GM12878 (cell line): ENCODE results near the gene POU2AF1. TPM values are rescaled to one million over a fixed set of nuclear protein-coding genes. Genes with fewer than 3 reads are reported as not detected.

ENCODE experiments used
- BCL3 ChIP-seq: IDR thresholded peaks from 2 replicates; pipeline ENCODE4 v1.6.1; 2011; ENCODE audit warnings: borderline replicate concordance, low read depth, mild to moderate bottlenecking, moderate library complexity, low read length; ENCODE audit not compliant: insufficient read depth, poor library complexity, severe bottlenecking
- CEBPZ ChIP-seq: fragments of 150-350 bp; IDR thresholded peaks from 2 replicates; pipeline ENCODE4 v1.6.1; 2016; ENCODE audit warnings: low read depth, low read length
- CHD4 ChIP-seq: fragments of 200-600 bp; sonication (generic); IDR thresholded peaks from 2 replicates; pipeline ENCODE4 v1.6.1; 2016; ENCODE audit warnings: mild to moderate bottlenecking
- FOXK2 ChIP-seq: fragments of 450-650 bp; IDR thresholded peaks from 2 replicates; pipeline ENCODE4 v1.6.1; 2017; ENCODE audit warnings: mild to moderate bottlenecking, moderate library complexity
- IRF4 ChIP-seq: IDR thresholded peaks from 2 replicates; pipeline ENCODE4 v1.6.1; 2011; ENCODE audit warnings: low read depth, low read length
- JUNB ChIP-seq: IDR thresholded peaks from 2 replicates; pipeline ENCODE4 v1.6.1; 2016; ENCODE audit warnings: antibody characterized with exemption, mild to moderate bottlenecking
- NR2F1 ChIP-seq: fragments of 450-650 bp; conservative IDR thresholded peaks from 2 replicates; pipeline ENCODE4 v1.6.1; 2017; ENCODE audit warnings: mild to moderate bottlenecking
- PAX5 ChIP-seq: IDR thresholded peaks from 2 replicates; pipeline ENCODE4 v1.6.1; 2011; ENCODE audit warnings: low read depth, low read length, borderline replicate concordance
- POLR2A ChIP-seq: IDR thresholded peaks from 2 replicates; pipeline ENCODE4 v1.6.1; 2011; ENCODE audit warnings: low read depth, mild to moderate bottlenecking, low read length
- RB1 ChIP-seq: fragments of 450-650 bp; formaldehyde crosslinking; IDR thresholded peaks from 2 replicates; pipeline ENCODE4 v1.6.1; 2017; ENCODE audit warnings: mild to moderate bottlenecking, borderline replicate concordance
- RELA ChIP-seq: fragments of 450-650 bp; IDR thresholded peaks from 2 replicates; pipeline ENCODE4 v1.8.0; 2014; ENCODE audit warnings: borderline replicate concordance; ENCODE audit not compliant: partially characterized antibody
- RELB ChIP-seq: fragments of 450-650 bp; IDR thresholded peaks from 2 replicates; pipeline ENCODE4 v1.6.1; 2017; ENCODE audit warnings: low read depth, mild to moderate bottlenecking, moderate library complexity
- SIX5 ChIP-seq: IDR thresholded peaks from 2 replicates; pipeline ENCODE4 v1.6.1; 2011; ENCODE audit warnings: mild to moderate bottlenecking, low read depth, low read length, moderate library complexity; ENCODE audit not compliant: severe bottlenecking
- SMAD1 ChIP-seq: fragments of 450-650 bp; IDR thresholded peaks from 2 replicates; pipeline ENCODE4 v1.6.1; 2018; ENCODE audit warnings: mild to moderate bottlenecking, low read depth; ENCODE audit not compliant: partially characterized antibody
- SP1 ChIP-seq: IDR thresholded peaks from one replicate; pipeline ENCODE4 v1.6.1; 2011; ENCODE audit warnings: low read depth, low read length
- SREBF1 ChIP-seq: IDR thresholded peaks from 2 replicates; pipeline ENCODE4 v1.6.1; 2012; ENCODE audit warnings: mild to moderate bottlenecking, low read length
- SUZ12 ChIP-seq: fragments of 200-600 bp; sonication (generic); IDR thresholded peaks from one replicate; pipeline ENCODE4 v1.6.1; 2018; ENCODE audit warnings: antibody characterized with exemption, mild to moderate bottlenecking; ENCODE audit not compliant: unreplicated experiment
- TAF1 ChIP-seq: IDR thresholded peaks from 2 replicates; pipeline ENCODE4 v1.6.1; 2011; ENCODE audit warnings: mild to moderate bottlenecking, low read depth, low read length, borderline replicate concordance
- TBL1XR1 ChIP-seq: IDR thresholded peaks from 2 replicates; pipeline ENCODE4 v1.6.1; 2012; ENCODE audit warnings: low read depth, low read length, improper control_type of control experiment
- TCF3 ChIP-seq: IDR thresholded peaks from 2 replicates; pipeline ENCODE4 v1.6.1; 2012; ENCODE audit warnings: low read depth, mild to moderate bottlenecking, low read length, borderline replicate concordance; ENCODE audit not compliant: insufficient read depth
- ZNF207 ChIP-seq: fragments of 450-650 bp; IDR thresholded peaks from 2 replicates; pipeline ENCODE4 v1.6.1; 2014; ENCODE audit warnings: antibody characterized with exemption, mild to moderate bottlenecking, borderline replicate concordance
- polyA plus RNA-seq, 11 experiments: library from polyadenylated mRNA; depleted of rRNA in 4 of 11; unstranded in 6 of 11; stranded (reverse) in 5 of 11; fragments of >200 nt; fragmentation: Nextera tagmentation in 4 of 11; fragmentation: Illumina TruSeq in 1 of 11; extraction: Ambion mirVana in 4 of 11; extraction: Trizol in 1 of 11; gene quantifications; 1 replicate in 1 of 11; 2 replicates in 10 of 11; pipeline versions ENCODE4 v1.2.1 to v1.2.3, GENCODE V29; 2011 to 2016; ENCODE audit warnings: inconsistent platforms in 2 of 11, missing spikeins in 2 of 11, low read depth in 1 of 11
- total RNA-seq, 4 experiments: library from RNA; depleted of rRNA in 3 of 4; stranded (reverse); fragments of >200 nt in 3 of 4; fragmentation: Illumina TruSeq in 1 of 4; extraction: Trizol in 1 of 4; gene quantifications; 2 replicates each; pipeline versions ENCODE4 v1.2.1 to v1.2.3, GENCODE V29; 2013 to 2021
- TF ChIP-seq, protein P1 (sequence below): IDR thresholded peaks from 2 replicates; pipeline ENCODE4 v1.6.1; 2012; ENCODE audit warnings: mild to moderate bottlenecking, low read depth, low read length

The POU2AF1 gene
- total and polyA plus RNA-seq, 10 of the 15 experiments (the other 5 are each of a cell fraction or from before 2014, with no cell fraction given) = 13.1 to 169 (median 75.5) TPM

- TF ChIP-seq CEBPZ (no peak), JUNB (no peak), RELA (peak; percentile 9), ZNF207 (0 out of 2 replicates have a peak, but pooled peaks have one; percentile 38), SIX5 (no peak), IRF4 (no peak), RELB (no peak), NR2F1 (peak; percentile 85), TAF1 (peak; percentile 71), SMAD1 (peak; percentile 31), BCL3 (no peak), CHD4 (no peak), TBL1XR1 (no peak), SP1 (no peak), RB1 (peak; percentile 82; the same call in 1 of the 2 replicates), FOXK2 (no peak), SUZ12 (no peak), PAX5 (no peak; the same call in 1 of the 2 replicates), POLR2A (peak; percentile 96), SREBF1 (no peak), TCF3 (peak; percentile 76)
- TF ChIP-seq, protein P1, sequence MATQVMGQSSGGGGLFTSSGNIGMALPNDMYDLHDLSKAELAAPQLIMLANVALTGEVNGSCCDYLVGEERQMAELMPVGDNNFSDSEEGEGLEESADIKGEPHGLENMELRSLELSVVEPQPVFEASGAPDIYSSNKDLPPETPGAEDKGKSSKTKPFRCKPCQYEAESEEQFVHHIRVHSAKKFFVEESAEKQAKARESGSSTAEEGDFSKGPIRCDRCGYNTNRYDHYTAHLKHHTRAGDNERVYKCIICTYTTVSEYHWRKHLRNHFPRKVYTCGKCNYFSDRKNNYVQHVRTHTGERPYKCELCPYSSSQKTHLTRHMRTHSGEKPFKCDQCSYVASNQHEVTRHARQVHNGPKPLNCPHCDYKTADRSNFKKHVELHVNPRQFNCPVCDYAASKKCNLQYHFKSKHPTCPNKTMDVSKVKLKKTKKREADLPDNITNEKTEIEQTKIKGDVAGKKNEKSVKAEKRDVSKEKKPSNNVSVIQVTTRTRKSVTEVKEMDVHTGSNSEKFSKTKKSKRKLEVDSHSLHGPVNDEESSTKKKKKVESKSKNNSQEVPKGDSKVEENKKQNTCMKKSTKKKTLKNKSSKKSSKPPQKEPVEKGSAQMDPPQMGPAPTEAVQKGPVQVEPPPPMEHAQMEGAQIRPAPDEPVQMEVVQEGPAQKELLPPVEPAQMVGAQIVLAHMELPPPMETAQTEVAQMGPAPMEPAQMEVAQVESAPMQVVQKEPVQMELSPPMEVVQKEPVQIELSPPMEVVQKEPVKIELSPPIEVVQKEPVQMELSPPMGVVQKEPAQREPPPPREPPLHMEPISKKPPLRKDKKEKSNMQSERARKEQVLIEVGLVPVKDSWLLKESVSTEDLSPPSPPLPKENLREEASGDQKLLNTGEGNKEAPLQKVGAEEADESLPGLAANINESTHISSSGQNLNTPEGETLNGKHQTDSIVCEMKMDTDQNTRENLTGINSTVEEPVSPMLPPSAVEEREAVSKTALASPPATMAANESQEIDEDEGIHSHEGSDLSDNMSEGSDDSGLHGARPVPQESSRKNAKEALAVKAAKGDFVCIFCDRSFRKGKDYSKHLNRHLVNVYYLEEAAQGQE = no peak
Measured at GRCh38 chr11:111378861-111379601, at the start of gene POU2AF1 (continued).
